OCI-LY3 (cell line): ENCODE results near the gene PPP1R26.

Experiments used
- EZH2phosphoT487 ChIP-seq: fragments of 200-600 bp; shearing (Covaris generic); IDR thresholded peaks from 2 replicates; pipeline ENCODE4 v1.6.1; 2018; ENCODE audit warnings: antibody characterized with exemption, mixed run types, low read depth
- TF ChIP-seq, protein P1 (sequence below): fragments of 200-600, 300-600 bp; sonication (generic); IDR thresholded peaks from 2 replicates; pipeline ENCODE4 v1.5.1; 2014; ENCODE audit warnings: antibody characterized with exemption, low read length, low read depth

DNA sequence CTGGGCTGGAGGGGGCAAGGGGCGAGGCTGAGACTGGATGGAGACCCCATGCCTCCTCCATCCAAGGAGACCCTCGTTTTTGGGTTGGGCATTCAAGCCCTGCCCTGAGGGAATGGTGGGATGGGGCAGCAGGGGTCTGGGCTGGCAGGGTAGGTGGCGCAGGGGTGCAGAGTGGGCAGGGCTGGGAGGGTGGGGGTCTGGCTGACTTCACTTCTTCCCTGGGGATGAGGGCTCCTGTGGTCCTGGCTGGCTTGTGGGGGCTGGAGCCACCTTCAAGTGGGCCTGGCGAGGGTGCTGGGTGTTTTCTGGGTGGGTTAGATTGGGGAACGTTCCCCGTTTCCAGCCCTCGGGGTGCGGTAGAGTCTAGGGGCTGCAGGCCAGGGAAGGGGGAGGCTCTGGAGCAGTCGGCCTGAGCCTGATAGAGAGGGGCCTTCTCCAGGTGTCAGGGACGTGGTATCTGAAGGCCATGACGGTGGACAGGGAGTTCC is 42.1 kb downstream of the PPP1R26 start:
- TF ChIP-seq, protein P1, sequence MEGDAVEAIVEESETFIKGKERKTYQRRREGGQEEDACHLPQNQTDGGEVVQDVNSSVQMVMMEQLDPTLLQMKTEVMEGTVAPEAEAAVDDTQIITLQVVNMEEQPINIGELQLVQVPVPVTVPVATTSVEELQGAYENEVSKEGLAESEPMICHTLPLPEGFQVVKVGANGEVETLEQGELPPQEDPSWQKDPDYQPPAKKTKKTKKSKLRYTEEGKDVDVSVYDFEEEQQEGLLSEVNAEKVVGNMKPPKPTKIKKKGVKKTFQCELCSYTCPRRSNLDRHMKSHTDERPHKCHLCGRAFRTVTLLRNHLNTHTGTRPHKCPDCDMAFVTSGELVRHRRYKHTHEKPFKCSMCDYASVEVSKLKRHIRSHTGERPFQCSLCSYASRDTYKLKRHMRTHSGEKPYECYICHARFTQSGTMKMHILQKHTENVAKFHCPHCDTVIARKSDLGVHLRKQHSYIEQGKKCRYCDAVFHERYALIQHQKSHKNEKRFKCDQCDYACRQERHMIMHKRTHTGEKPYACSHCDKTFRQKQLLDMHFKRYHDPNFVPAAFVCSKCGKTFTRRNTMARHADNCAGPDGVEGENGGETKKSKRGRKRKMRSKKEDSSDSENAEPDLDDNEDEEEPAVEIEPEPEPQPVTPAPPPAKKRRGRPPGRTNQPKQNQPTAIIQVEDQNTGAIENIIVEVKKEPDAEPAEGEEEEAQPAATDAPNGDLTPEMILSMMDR, result no peak
- TF ChIP-seq EZH2phosphoT487, result no peak
